B cell (primary cell): ENCODE results near the gene CYFIP1.

Experiments
- EZH2 ChIP-seq: IDR thresholded peaks from 2 replicates; pipeline ENCODE4 v1.6.1; 2012; ENCODE audit warnings: borderline replicate concordance, low read depth, mild to moderate bottlenecking, moderate library complexity, low read length; ENCODE audit not compliant: insufficient read depth, poor library complexity, severe bottlenecking
- TF ChIP-seq, protein P1 (sequence below): fragments of 200-600 bp; IDR thresholded peaks from one replicate; pipeline ENCODE4 v1.8.0; 2022; ENCODE audit warnings: antibody characterized with exemption, mild to moderate bottlenecking

DNA sequence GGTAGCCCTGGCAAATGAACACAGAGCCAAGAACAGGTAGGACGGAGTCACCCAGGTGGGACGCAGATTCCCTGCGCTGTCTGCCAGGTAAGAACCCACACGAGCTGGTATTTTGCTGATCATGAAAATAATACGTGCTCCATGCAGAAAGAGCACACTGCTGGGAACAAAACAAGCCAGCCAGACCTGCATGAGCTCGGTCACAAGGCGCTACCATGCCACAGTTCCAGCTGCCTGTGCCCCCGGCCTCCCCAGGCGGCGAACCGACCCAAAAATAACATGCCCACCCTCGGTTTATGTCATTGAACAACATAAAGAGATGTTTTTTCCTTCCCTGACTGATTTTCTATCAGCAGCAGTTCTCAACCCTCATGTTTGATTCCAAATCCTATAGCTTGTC is 25.8 kb downstream of the CYFIP1 start:
- TF ChIP-seq, protein P1, sequence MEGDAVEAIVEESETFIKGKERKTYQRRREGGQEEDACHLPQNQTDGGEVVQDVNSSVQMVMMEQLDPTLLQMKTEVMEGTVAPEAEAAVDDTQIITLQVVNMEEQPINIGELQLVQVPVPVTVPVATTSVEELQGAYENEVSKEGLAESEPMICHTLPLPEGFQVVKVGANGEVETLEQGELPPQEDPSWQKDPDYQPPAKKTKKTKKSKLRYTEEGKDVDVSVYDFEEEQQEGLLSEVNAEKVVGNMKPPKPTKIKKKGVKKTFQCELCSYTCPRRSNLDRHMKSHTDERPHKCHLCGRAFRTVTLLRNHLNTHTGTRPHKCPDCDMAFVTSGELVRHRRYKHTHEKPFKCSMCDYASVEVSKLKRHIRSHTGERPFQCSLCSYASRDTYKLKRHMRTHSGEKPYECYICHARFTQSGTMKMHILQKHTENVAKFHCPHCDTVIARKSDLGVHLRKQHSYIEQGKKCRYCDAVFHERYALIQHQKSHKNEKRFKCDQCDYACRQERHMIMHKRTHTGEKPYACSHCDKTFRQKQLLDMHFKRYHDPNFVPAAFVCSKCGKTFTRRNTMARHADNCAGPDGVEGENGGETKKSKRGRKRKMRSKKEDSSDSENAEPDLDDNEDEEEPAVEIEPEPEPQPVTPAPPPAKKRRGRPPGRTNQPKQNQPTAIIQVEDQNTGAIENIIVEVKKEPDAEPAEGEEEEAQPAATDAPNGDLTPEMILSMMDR, result no peak
- no peak for TF ChIP-seq EZH2
